Breast epithelium (tissue), 4 donors: ENCODE results near the gene GAS6. TPM values are rescaled to one million over a fixed set of nuclear protein-coding genes. Genes with fewer than 3 reads are reported as not detected.

Experiments used
- DNase-seq, 2 donors: peaks; one replicate each; pipeline ENCODE4 v3.0.0-alpha.2; 2019; ENCODE audit warnings: low spot score in 2 of 2
- H3K27ac ChIP-seq, 2 donors: fragments of 200-600 bp; sonication (generic) in 1 of 2; one replicate each; pipeline ENCODE4 v1.5.1; 2016 to 2019; ENCODE audit warnings: mild to moderate bottlenecking in 1 of 2
- H3K27me3 ChIP-seq, 2 donors: fragments of 200-600 bp; sonication (generic) in 1 of 2; one replicate each; pipeline versions ENCODE4 v1.5.1 to v1.6.0; 2017 to 2019; ENCODE audit warnings: control low read depth in 1 of 2, mild to moderate bottlenecking in 1 of 2
- H3K36me3 ChIP-seq: fragments of 200-600 bp; one replicate; pipeline ENCODE4 v1.5.1; 2019
- H3K4me1 ChIP-seq, 2 donors: fragments of 200-600 bp; sonication (generic); one replicate each; pipeline ENCODE4 v1.5.1; 2016 to 2019; ENCODE audit warnings: control low read depth in 1 of 2
- H3K4me3 ChIP-seq, 3 donors: fragments of 200-600 bp; sonication (generic); 1 replicate in 2 of 3; 2 replicates in 1 of 3; pipeline ENCODE4 v1.5.1; 2016 to 2019; ENCODE audit warnings: mild to moderate bottlenecking in 3 of 3, moderate library complexity in 2 of 3
- H3K9me3 ChIP-seq, 2 donors: fragments of 200-600 bp; sonication (generic) in 1 of 2; one replicate each; pipeline ENCODE4 v1.5.1; 2016 to 2019; ENCODE audit warnings: control low read depth in 1 of 2
- CTCF ChIP-seq, 3 donors: fragments of 450-650 bp; IDR thresholded peaks; one replicate each; pipeline ENCODE4 v1.5.1; 2016 to 2017; ENCODE audit warnings: antibody characterized with exemption in 3 of 3, mild to moderate bottlenecking in 3 of 3, moderate library complexity in 3 of 3
- POLR2A ChIP-seq: fragments of 450-650 bp; IDR thresholded peaks from one replicate; pipeline ENCODE4 v1.6.1; 2016; ENCODE audit warnings: antibody characterized with exemption, mild to moderate bottlenecking, moderate library complexity
- POLR2AphosphoS5 ChIP-seq, 3 donors: sonication (generic); formaldehyde crosslinking; IDR thresholded peaks; one replicate each; pipeline ENCODE4 v1.6.1; 2017; ENCODE audit warnings: antibody characterized with exemption in 3 of 3
- intact Hi-C: fragments of 100-400 bp; cut with DNase I; formaldehyde crosslinking; loops from one replicate; pipeline ENCODE4 v1.15.1; 2023; ENCODE audit warnings: low total_unique reads
- total RNA-seq, 3 donors: library from RNA; depleted of rRNA; stranded (reverse); fragments of >200 nt; gene quantifications; one replicate each; pipeline ENCODE4 v1.1.0, GENCODE V29; 2016

Gene GAS6
- total RNA-seq, 3 donors from 2014 or later = 85.9 to 146 (median 103) TPM

GRCh38 chr13:113805431-113806103 is 58.3 kb downstream of the GAS6 start:
- no peak for DNase-seq
- intact Hi-C loops = no loop called here

GRCh38 chr13:113804703-113805430 is 59.0 kb downstream of the GAS6 start:
- intact Hi-C loops = no loop called here
- H3K4me1 ChIP-seq = no peaks in the 10 kb centered on the region
- no peak for DNase-seq
- H3K27ac ChIP-seq = no peak overlapping the region
- no peak overlapping the region for H3K4me3 ChIP-seq
- peaks cover 4 to 14% of the 10 kb centered on the region in 2 donors for H3K9me3 ChIP-seq
- TF ChIP-seq POLR2A (no peak), POLR2AphosphoS5 (IDR thresholded peaks at IDR 0.05) (no peak), CTCF (IDR thresholded peaks at IDR 0.05) (no peak)
- H3K36me3 ChIP-seq = no peaks in the 10 kb centered on the region
- no peaks in the 10 kb centered on the region for H3K27me3 ChIP-seq

More at GRCh38 chr13:113805431-113806103, 58.3 kb downstream of the GAS6 start:
- peaks cover 4 to 14% of the 10 kb centered on the region in 2 donors for H3K9me3 ChIP-seq
- no peaks in the 10 kb centered on the region for H3K4me1 ChIP-seq
- H3K27me3 ChIP-seq = no peaks in the 10 kb centered on the region
- H3K4me3 ChIP-seq = no peak overlapping the region
- H3K36me3 ChIP-seq = no peaks in the 10 kb centered on the region
- no peak overlapping the region for H3K27ac ChIP-seq
- TF ChIP-seq CTCF (IDR thresholded peaks at IDR 0.05) (no peak), POLR2AphosphoS5 (IDR thresholded peaks at IDR 0.05) (no peak), POLR2A (no peak)

- H3K4me1 ChIP-seq = no peaks in the 10 kb centered on the region
- H3K27me3 ChIP-seq = no peaks in the 10 kb centered on the region
- no peak overlapping the region for H3K27ac ChIP-seq
- no peak for DNase-seq
- no peak overlapping the region for H3K4me3 ChIP-seq
- H3K36me3 ChIP-seq = no peaks in the 10 kb centered on the region
- peaks cover 4 to 9% of the 10 kb centered on the region in 2 donors for H3K9me3 ChIP-seq
- intact Hi-C loops = no loop called here
- no peak for TF ChIP-seq POLR2AphosphoS5 (IDR thresholded peaks at IDR 0.05)
- no peak for TF ChIP-seq CTCF (IDR thresholded peaks at IDR 0.05)
- TF ChIP-seq POLR2A = no peak
Observed at GRCh38 chr13:113804017-113804702, 59.7 kb downstream of the GAS6 start.

GRCh38 chr13:113803409-113804016 is 60.4 kb downstream of the GAS6 start:
- H3K4me3 ChIP-seq = no peak overlapping the region
- no peak overlapping the region for H3K27ac ChIP-seq
- intact Hi-C loops = no loop called here
- no peaks in the 10 kb centered on the region for H3K27me3 ChIP-seq
- H3K4me1 ChIP-seq = no peaks in the 10 kb centered on the region
- no peak for TF ChIP-seq CTCF (IDR thresholded peaks at IDR 0.05)
- TF ChIP-seq POLR2A = no peak
- TF ChIP-seq POLR2AphosphoS5 (IDR thresholded peaks at IDR 0.05) = no peak
- DNase-seq = no peak
- H3K9me3 ChIP-seq = peaks cover 4% of the 10 kb centered on the region in 2 donors
- no peaks in the 10 kb centered on the region for H3K36me3 ChIP-seq
